GM19395 (cell line): Measurements from ENCODE around the gene HEMK1.

Experiments
- ATAC-seq: cut with Tn5 transposase; IDR thresholded peaks from one replicate; pipeline ENCODE4 v1.9.1; 2021; ENCODE audit warnings: mild to moderate bottlenecking, moderate library complexity; ENCODE audit not compliant: unreplicated experiment

Gene HEMK1

GRCh38 chr3:50568947-50569749, at the start of gene HEMK1:
Gene HEMK1, plus strand, starts transcription at chr3:50569522. Its CDS starts 1,583 bp downstream, at chr3:50571105.
- peak; percentile 67 for ATAC-seq

- no peak for ATAC-seq
These were observed 48.5 kb upstream of the HEMK1 start for GRCh38 chr3:50520849-50521248.

- no peak for ATAC-seq
These were observed 47.8 kb upstream of the HEMK1 start for GRCh38 chr3:50521572-50521971.

GRCh38 chr3:50523279-50523811, 46.0 kb upstream of the HEMK1 start:
- ATAC-seq: no peak

- no peak for ATAC-seq
These were observed 44.6 kb upstream of the HEMK1 start for GRCh38 chr3:50524746-50525145.

GRCh38 chr3:50525191-50525910, 44.0 kb upstream of the HEMK1 start:
- no peak for ATAC-seq

- no peak for ATAC-seq
These were observed 43.3 kb upstream of the HEMK1 start for GRCh38 chr3:50525987-50526386.

GRCh38 chr3:50530001-50530970, 39.0 kb upstream of the HEMK1 start:
- ATAC-seq: no peak

- no peak for ATAC-seq
These were observed 38.1 kb upstream of the HEMK1 start for GRCh38 chr3:50531201-50531600.

GRCh38 chr3:50532062-50532705, 37.1 kb upstream of the HEMK1 start:
- ATAC-seq: no peak

- ATAC-seq: no peak
These were observed 36.0 kb upstream of the HEMK1 start for GRCh38 chr3:50533316-50533715.

- ATAC-seq: no peak
These were observed 35.4 kb upstream of the HEMK1 start for GRCh38 chr3:50533807-50534461.

GRCh38 chr3:50534681-50535330, 34.5 kb upstream of the HEMK1 start:
- no peak for ATAC-seq

GRCh38 chr3:50536471-50537180, 32.7 kb upstream of the HEMK1 start:
- no peak for ATAC-seq

- no peak for ATAC-seq
These were observed 31.7 kb upstream of the HEMK1 start for GRCh38 chr3:50537421-50538129.

- ATAC-seq: no peak
These were observed 29.7 kb upstream of the HEMK1 start for GRCh38 chr3:50539356-50540286.
